Measurements from ENCODE around the gene PLXNA1.

DNA sequence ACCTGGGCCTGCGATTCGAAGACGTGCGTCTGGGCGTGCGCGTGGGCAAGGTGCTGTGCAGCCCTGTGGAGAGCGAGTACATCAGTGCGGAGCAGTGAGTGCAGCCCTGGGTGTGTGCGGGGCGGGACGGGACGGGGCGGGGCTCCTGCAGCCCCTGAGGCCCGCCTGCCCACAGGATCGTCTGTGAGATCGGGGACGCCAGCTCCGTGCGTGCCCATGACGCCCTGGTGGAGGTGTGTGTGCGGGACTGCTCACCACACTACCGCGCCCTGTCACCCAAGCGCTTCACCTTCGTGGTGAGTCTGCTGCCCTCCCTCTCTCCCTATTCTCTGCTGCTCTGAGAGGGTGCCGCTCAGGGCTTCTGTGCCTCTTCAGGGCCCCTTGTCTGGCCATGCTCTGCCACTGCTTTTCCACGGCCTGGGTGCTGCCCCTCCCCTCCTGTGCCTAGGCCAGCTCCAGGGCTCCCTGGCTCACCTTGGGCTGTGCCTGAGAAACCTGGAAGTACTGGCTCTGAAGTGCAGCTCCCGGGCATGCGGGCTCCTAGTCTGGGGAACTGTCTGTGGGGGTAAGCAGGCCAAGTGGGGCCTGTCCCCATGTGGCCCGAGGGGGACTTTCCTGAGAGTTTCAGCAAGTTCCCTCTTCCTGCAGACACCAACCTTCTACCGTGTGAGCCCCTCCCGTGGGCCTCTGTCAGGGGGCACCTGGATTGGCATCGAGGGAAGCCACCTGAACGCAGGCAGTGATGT lies 31.8 kb downstream of the PLXNA1 start:
- TF ChIP-seq POLR2A (IDR thresholded peaks at IDR 0.05) (no peak), CTCF (IDR thresholded peaks at IDR 0.05) (no peak)

Measured in uterus (tissue), 2 donors.